SK-N-SH treated with all-trans-retinoic acid at 6 μM for 48 hours (cell line): ENCODE data around the gene RNASEH1.

Source experiments
- ATAC-seq: fragments of 200-7000 bp; cut with Tn5 transposase; 3 replicates; pipeline ENCODE4 v1.9.1; 2020; ENCODE audit warnings: mild to moderate bottlenecking, moderate library complexity
- ARNTL ChIP-seq: fragments of 450-650 bp; formaldehyde crosslinking; IDR thresholded peaks from 2 replicates; pipeline ENCODE4 v1.5.0; 2020; ENCODE audit warnings: low read depth, mild to moderate bottlenecking, moderate library complexity, borderline replicate concordance
- BACH2 ChIP-seq: fragments of 250-450 bp; sonication (Bioruptor Pico); IDR thresholded peaks from 2 replicates; pipeline ENCODE4 v1.9.0; 2021; ENCODE audit warnings: mild to moderate bottlenecking, borderline replicate concordance
- CSDC2 ChIP-seq: fragments of 250-450 bp; sonication (Bioruptor Pico); IDR thresholded peaks from 2 replicates; pipeline ENCODE4 v1.5.0; 2020; ENCODE audit warnings: mild to moderate bottlenecking, moderate library complexity
- ESRRG ChIP-seq: fragments of 250-450 bp; sonication (Bioruptor Pico); IDR thresholded peaks from 2 replicates; pipeline ENCODE4 v1.6.1; 2021; ENCODE audit warnings: mild to moderate bottlenecking
- GLIS3 ChIP-seq: fragments of 250-450 bp; sonication (Bioruptor Pico); IDR thresholded peaks from 2 replicates; pipeline ENCODE4 v1.5.0; 2020; ENCODE audit warnings: mild to moderate bottlenecking, moderate library complexity
- ISL1 ChIP-seq: fragments of 250-450 bp; sonication (Bioruptor Pico); IDR thresholded peaks from 2 replicates; pipeline ENCODE4 v2.1.2; 2022; ENCODE audit warnings: mild to moderate bottlenecking, moderate library complexity
- OSR1 ChIP-seq: fragments of 250-450 bp; sonication (Bioruptor Pico); IDR thresholded peaks from 2 replicates; pipeline ENCODE4 v1.8.0; 2022; ENCODE audit warnings: moderate library complexity, mild to moderate bottlenecking, inconsistent platforms
- PPARA ChIP-seq: fragments of 250-450 bp; sonication (Bioruptor Pico); IDR thresholded peaks from 2 replicates; pipeline ENCODE4 v1.5.0; 2020; ENCODE audit warnings: mild to moderate bottlenecking, borderline replicate concordance
- RARB ChIP-seq: fragments of 250-450 bp; sonication (Bioruptor Pico); IDR thresholded peaks from 2 replicates; pipeline ENCODE4 v1.8.0; 2021; ENCODE audit warnings: mild to moderate bottlenecking, moderate library complexity
- SNAI2 ChIP-seq: fragments of 250-450 bp; sonication (Bioruptor Pico); IDR thresholded peaks from 2 replicates; pipeline ENCODE4 v1.5.0; 2020; ENCODE audit warnings: mild to moderate bottlenecking, moderate library complexity
- TCF4 ChIP-seq: fragments of 250-450 bp; sonication (Bioruptor Pico); IDR thresholded peaks from 2 replicates; pipeline ENCODE4 v1.8.0; 2021; ENCODE audit warnings: mild to moderate bottlenecking, moderate library complexity, borderline replicate concordance
- TOX ChIP-seq: fragments of 250-450 bp; sonication (Bioruptor Pico); IDR thresholded peaks from 2 replicates; pipeline ENCODE4 v1.8.0; 2021; ENCODE audit warnings: mild to moderate bottlenecking, moderate library complexity, borderline replicate concordance
- ZC3H10 ChIP-seq: fragments of 250-450 bp; sonication (Bioruptor Pico); IDR thresholded peaks from 2 replicates; pipeline ENCODE4 v1.5.1; 2021; ENCODE audit warnings: mild to moderate bottlenecking, moderate library complexity
- ZFP3 ChIP-seq: fragments of 250-450 bp; sonication (Bioruptor Pico); IDR thresholded peaks from 2 replicates; pipeline ENCODE4 v1.5.0; 2020; ENCODE audit warnings: mild to moderate bottlenecking, moderate library complexity
- ZFP30 ChIP-seq: fragments of 450-650 bp; formaldehyde crosslinking; IDR thresholded peaks from 2 replicates; pipeline ENCODE4 v1.5.0; 2022; ENCODE audit warnings: mild to moderate bottlenecking, moderate library complexity
- ZNF565 ChIP-seq: fragments of 450-650 bp; formaldehyde crosslinking; conservative IDR thresholded peaks from 2 replicates; pipeline ENCODE4 v1.5.0; 2020; ENCODE audit warnings: low read depth, mild to moderate bottlenecking, moderate library complexity
- ZNF70 ChIP-seq: fragments of 450-650 bp; formaldehyde crosslinking; IDR thresholded peaks from 2 replicates; pipeline ENCODE4 v1.5.0; 2020; ENCODE audit warnings: mild to moderate bottlenecking, moderate library complexity
- ZNF8 ChIP-seq: fragments of 450-650 bp; formaldehyde crosslinking; IDR thresholded peaks from 2 replicates; pipeline ENCODE4 v1.5.0; 2020; ENCODE audit warnings: mild to moderate bottlenecking, moderate library complexity
- TF ChIP-seq, protein P1 (sequence below): fragments of 250-450 bp; sonication (Bioruptor Pico); IDR thresholded peaks from 2 replicates; pipeline ENCODE4 v1.8.0; 2021; ENCODE audit warnings: low read depth, mild to moderate bottlenecking, moderate library complexity, borderline replicate concordance
- TF ChIP-seq, protein P2 (sequence below): fragments of 250-450 bp; sonication (Bioruptor Pico); IDR thresholded peaks from 2 replicates; pipeline ENCODE4 v1.8.0; 2020; ENCODE audit warnings: mild to moderate bottlenecking, moderate library complexity, borderline replicate concordance
- TF ChIP-seq, protein P3 (sequence below): fragments of 250-450 bp; sonication (Bioruptor Pico); IDR thresholded peaks from 2 replicates; pipeline ENCODE4 v1.5.1; 2021; ENCODE audit warnings: mild to moderate bottlenecking, moderate library complexity
- TF ChIP-seq, protein P4 (sequence below): fragments of 250-450 bp; sonication (Bioruptor Pico); IDR thresholded peaks from 2 replicates; pipeline ENCODE4 v1.5.0; 2020; ENCODE audit warnings: mild to moderate bottlenecking, moderate library complexity
- TF ChIP-seq, protein P5 (sequence below): fragments of 250-450 bp; sonication (Bioruptor Pico); IDR thresholded peaks from 2 replicates; pipeline ENCODE4 v1.5.1; 2020; ENCODE audit warnings: low read depth, mild to moderate bottlenecking, moderate library complexity

Gene RNASEH1

DNA sequence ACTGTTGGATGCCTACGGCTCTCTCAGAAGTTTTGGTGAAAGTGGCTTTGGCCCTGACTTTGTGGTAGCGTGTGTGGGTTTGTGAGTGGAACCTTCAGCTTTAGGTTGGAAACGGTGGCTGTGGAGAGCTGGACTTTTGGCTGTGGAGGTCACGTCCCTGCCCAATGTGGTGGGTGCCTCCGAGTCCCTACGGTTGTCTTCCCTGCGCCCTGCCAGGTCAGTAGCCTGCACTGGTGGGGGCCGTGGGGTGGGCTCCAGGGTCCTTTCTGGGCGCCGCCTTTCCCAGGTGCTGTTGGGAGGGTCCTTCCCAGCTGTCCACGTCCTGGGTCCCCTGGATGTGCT is 47.9 kb upstream of the RNASEH1 start:
- TF ChIP-seq ISL1 (CRISPR knock-in tag) (no peak), RARB (CRISPR knock-in tag) (no peak), CSDC2 (CRISPR knock-in tag) (no peak), SNAI2 (CRISPR knock-in tag) (no peak), ZNF8 (CRISPR knock-in tag) (no peak), OSR1 (no peak), ARNTL (CRISPR knock-in tag) (no peak), PPARA (CRISPR knock-in tag) (no peak), ZC3H10 (CRISPR knock-in tag) (no peak), TOX (CRISPR knock-in tag) (no peak), GLIS3 (CRISPR knock-in tag) (no peak), TCF4 (CRISPR knock-in tag) (no peak), ZNF70 (CRISPR knock-in tag) (no peak)
- TF ChIP-seq, protein P1, sequence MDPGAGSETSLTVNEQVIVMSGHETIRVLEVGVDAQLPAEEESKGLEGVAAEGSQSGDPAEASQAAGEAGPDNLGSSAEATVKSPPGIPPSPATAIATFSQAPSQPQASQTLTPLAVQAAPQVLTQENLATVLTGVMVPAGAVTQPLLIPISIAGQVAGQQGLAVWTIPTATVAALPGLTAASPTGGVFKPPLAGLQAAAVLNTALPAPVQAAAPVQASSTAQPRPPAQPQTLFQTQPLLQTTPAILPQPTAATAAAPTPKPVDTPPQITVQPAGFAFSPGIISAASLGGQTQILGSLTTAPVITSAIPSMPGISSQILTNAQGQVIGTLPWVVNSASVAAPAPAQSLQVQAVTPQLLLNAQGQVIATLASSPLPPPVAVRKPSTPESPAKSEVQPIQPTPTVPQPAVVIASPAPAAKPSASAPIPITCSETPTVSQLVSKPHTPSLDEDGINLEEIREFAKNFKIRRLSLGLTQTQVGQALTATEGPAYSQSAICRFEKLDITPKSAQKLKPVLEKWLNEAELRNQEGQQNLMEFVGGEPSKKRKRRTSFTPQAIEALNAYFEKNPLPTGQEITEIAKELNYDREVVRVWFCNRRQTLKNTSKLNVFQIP (CRISPR knock-in tag) = no peak

DNA sequence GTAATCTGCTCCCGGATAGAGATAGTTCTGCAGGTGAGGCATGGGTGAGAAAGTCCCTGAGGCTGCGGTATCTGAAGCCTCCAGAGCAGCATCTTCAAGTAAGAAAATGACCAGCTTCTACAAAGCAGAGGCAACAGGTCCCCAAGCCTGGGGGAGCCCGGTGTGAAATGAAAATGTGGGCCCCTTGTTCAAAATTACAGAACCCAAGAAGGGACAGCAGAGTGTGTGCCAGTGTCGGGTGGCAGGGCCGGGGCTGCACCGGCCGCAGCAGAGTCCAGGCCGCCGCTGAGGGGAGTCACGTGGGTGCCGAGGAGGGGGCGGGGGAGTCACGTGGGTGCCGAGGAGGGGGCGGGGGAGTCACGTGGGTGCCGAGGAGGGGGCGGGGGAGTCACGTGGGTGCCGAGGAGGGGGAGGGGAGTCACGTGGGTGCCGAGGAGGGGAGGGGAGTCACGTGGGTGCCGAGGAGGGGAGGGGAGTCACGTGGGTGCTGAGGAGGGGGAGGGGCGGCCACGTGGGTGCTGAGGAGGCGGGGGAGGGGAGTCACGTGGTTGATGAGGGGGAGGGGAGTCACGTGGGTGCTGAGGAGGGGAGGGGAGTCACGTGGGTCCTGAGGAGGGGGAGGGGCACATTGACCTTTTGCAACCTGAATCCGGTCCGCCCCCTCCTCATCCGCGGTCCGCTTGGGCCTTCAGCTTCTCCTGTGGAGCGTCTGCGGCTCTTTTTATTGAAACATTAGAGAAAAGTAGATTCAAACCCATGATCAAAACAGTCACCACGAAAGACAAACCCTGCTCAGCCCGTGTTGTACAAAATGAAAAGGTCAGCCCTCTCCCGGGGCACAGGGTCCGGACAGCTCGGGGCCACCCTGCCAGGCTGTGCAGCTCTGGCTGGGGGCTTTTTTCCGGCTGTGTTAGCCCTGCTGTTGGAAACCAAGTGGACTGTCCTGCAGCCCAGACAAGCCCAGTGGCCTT is 47.1 kb upstream of the RNASEH1 start:
- ATAC-seq = peak; percentile 72
- TF ChIP-seq BACH2 (CRISPR knock-in tag) = no peak
- TF ChIP-seq, protein P1 (CRISPR knock-in tag) = no peak
- no peak for TF ChIP-seq TCF4 (CRISPR knock-in tag)
- no peak for TF ChIP-seq ZC3H10 (CRISPR knock-in tag)
- TF ChIP-seq SNAI2 (CRISPR knock-in tag) = peak; percentile 82; the same call in 1 of the 2 replicates
- TF ChIP-seq, protein P2, sequence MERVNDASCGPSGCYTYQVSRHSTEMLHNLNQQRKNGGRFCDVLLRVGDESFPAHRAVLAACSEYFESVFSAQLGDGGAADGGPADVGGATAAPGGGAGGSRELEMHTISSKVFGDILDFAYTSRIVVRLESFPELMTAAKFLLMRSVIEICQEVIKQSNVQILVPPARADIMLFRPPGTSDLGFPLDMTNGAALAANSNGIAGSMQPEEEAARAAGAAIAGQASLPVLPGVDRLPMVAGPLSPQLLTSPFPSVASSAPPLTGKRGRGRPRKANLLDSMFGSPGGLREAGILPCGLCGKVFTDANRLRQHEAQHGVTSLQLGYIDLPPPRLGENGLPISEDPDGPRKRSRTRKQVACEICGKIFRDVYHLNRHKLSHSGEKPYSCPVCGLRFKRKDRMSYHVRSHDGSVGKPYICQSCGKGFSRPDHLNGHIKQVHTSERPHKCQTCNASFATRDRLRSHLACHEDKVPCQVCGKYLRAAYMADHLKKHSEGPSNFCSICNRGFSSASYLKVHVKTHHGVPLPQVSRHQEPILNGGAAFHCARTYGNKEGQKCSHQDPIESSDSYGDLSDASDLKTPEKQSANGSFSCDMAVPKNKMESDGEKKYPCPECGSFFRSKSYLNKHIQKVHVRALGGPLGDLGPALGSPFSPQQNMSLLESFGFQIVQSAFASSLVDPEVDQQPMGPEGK = 0 out of 2 replicates have a peak, but pooled peaks have one; percentile 29
- TF ChIP-seq PPARA (CRISPR knock-in tag) = no peak
- no peak for TF ChIP-seq OSR1
- no peak for TF ChIP-seq RARB (CRISPR knock-in tag)
- TF ChIP-seq CSDC2 (CRISPR knock-in tag) = peak; percentile 68; the same call in 1 of the 2 replicates
- TF ChIP-seq, protein P3, sequence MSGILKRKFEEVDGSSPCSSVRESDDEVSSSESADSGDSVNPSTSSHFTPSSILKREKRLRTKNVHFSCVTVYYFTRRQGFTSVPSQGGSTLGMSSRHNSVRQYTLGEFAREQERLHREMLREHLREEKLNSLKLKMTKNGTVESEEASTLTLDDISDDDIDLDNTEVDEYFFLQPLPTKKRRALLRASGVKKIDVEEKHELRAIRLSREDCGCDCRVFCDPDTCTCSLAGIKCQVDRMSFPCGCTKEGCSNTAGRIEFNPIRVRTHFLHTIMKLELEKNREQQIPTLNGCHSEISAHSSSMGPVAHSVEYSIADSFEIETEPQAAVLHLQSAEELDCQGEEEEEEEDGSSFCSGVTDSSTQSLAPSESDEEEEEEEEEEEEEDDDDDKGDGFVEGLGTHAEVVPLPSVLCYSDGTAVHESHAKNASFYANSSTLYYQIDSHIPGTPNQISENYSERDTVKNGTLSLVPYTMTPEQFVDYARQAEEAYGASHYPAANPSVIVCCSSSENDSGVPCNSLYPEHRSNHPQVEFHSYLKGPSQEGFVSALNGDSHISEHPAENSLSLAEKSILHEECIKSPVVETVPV (CRISPR knock-in tag) = 0 out of 2 replicates have a peak, but pooled peaks have one; percentile 34
- peak; percentile 5; the same call in 1 of the 2 replicates for TF ChIP-seq ZNF70 (CRISPR knock-in tag)
- TF ChIP-seq TOX (CRISPR knock-in tag) = no peak
- peak; percentile 86; the same call in 1 of the 2 replicates for TF ChIP-seq ZNF565 (CRISPR knock-in tag)
- TF ChIP-seq, protein P4, sequence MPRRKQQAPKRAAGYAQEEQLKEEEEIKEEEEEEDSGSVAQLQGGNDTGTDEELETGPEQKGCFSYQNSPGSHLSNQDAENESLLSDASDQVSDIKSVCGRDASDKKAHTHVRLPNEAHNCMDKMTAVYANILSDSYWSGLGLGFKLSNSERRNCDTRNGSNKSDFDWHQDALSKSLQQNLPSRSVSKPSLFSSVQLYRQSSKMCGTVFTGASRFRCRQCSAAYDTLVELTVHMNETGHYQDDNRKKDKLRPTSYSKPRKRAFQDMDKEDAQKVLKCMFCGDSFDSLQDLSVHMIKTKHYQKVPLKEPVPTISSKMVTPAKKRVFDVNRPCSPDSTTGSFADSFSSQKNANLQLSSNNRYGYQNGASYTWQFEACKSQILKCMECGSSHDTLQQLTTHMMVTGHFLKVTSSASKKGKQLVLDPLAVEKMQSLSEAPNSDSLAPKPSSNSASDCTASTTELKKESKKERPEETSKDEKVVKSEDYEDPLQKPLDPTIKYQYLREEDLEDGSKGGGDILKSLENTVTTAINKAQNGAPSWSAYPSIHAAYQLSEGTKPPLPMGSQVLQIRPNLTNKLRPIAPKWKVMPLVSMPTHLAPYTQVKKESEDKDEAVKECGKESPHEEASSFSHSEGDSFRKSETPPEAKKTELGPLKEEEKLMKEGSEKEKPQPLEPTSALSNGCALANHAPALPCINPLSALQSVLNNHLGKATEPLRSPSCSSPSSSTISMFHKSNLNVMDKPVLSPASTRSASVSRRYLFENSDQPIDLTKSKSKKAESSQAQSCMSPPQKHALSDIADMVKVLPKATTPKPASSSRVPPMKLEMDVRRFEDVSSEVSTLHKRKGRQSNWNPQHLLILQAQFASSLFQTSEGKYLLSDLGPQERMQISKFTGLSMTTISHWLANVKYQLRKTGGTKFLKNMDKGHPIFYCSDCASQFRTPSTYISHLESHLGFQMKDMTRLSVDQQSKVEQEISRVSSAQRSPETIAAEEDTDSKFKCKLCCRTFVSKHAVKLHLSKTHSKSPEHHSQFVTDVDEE (CRISPR knock-in tag) = peak; percentile 16; the same call in 1 of the 2 replicates
- no peak for TF ChIP-seq ISL1 (CRISPR knock-in tag)
- peak; percentile 53; the same call in 1 of the 2 replicates for TF ChIP-seq ZNF8 (CRISPR knock-in tag)
- TF ChIP-seq ARNTL (CRISPR knock-in tag) = peak; percentile 68; the same call in 1 of the 2 replicates
- TF ChIP-seq ZFP30 = no peak
- TF ChIP-seq, protein P5, sequence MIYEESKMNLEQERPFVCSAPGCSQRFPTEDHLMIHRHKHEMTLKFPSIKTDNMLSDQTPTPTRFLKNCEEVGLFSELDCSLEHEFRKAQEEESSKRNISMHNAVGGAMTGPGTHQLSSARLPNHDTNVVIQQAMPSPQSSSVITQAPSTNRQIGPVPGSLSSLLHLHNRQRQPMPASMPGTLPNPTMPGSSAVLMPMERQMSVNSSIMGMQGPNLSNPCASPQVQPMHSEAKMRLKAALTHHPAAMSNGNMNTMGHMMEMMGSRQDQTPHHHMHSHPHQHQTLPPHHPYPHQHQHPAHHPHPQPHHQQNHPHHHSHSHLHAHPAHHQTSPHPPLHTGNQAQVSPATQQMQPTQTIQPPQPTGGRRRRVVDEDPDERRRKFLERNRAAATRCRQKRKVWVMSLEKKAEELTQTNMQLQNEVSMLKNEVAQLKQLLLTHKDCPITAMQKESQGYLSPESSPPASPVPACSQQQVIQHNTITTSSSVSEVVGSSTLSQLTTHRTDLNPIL (CRISPR knock-in tag) = 0 out of 2 replicates have a peak, but pooled peaks have one; percentile 42
- peak; percentile 99 for TF ChIP-seq ZFP3 (CRISPR knock-in tag)
- TF ChIP-seq GLIS3 (CRISPR knock-in tag) = peak; percentile 62; the same call in 1 of the 2 replicates
- peak; percentile 68; the same call in 1 of the 2 replicates for TF ChIP-seq ESRRG

More for the DNA sequence above, 47.9 kb upstream of the RNASEH1 start:
- ATAC-seq = no peak
